Panc1 (cell line): Measurements from ENCODE around the gene B4GALNT1.
"Not testable (repeated sequence)": the region's sequence is repeated elsewhere in the genome, so short reads cannot be mapped to it uniquely, and the experiment has no call there.

Source experiments
- CTCF ChIP-seq: fragments of 450-650 bp; IDR thresholded peaks from 2 replicates; pipeline ENCODE4 v1.5.1; 2017; ENCODE audit warnings: mild to moderate bottlenecking
- POLR2AphosphoS5 ChIP-seq: IDR thresholded peaks from 2 replicates; pipeline ENCODE4 v1.6.1; 2012; ENCODE audit warnings: mild to moderate bottlenecking, low read depth, low read length, moderate library complexity
- TF ChIP-seq, protein P1 (sequence below), 2 experiments: IDR thresholded peaks; 2 replicates each; pipeline ENCODE4 v1.6.1; 2011 to 2012; ENCODE audit warnings: low read depth in 2 of 2, control low read depth in 1 of 2, low read length in 1 of 2, mild to moderate bottlenecking in 1 of 2, moderate library complexity in 1 of 2; ENCODE audit not compliant: insufficient read depth in 1 of 2

- TF ChIP-seq CTCF, POLR2AphosphoS5: not testable (repeated sequence)
- TF ChIP-seq, protein P1, sequence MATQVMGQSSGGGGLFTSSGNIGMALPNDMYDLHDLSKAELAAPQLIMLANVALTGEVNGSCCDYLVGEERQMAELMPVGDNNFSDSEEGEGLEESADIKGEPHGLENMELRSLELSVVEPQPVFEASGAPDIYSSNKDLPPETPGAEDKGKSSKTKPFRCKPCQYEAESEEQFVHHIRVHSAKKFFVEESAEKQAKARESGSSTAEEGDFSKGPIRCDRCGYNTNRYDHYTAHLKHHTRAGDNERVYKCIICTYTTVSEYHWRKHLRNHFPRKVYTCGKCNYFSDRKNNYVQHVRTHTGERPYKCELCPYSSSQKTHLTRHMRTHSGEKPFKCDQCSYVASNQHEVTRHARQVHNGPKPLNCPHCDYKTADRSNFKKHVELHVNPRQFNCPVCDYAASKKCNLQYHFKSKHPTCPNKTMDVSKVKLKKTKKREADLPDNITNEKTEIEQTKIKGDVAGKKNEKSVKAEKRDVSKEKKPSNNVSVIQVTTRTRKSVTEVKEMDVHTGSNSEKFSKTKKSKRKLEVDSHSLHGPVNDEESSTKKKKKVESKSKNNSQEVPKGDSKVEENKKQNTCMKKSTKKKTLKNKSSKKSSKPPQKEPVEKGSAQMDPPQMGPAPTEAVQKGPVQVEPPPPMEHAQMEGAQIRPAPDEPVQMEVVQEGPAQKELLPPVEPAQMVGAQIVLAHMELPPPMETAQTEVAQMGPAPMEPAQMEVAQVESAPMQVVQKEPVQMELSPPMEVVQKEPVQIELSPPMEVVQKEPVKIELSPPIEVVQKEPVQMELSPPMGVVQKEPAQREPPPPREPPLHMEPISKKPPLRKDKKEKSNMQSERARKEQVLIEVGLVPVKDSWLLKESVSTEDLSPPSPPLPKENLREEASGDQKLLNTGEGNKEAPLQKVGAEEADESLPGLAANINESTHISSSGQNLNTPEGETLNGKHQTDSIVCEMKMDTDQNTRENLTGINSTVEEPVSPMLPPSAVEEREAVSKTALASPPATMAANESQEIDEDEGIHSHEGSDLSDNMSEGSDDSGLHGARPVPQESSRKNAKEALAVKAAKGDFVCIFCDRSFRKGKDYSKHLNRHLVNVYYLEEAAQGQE (IDR thresholded peaks at IDR 0.05; ENCODE audit: insufficient read depth in 1 of 2, low read depth in 2 of 2, low read length in 1 of 2), result not testable (repeated sequence)
Observed at GRCh38 chr12:57671811-57672210, 38.8 kb upstream of the B4GALNT1 start.
